ENCODE data around the gene INAFM2.

Gene INAFM2

DNA sequence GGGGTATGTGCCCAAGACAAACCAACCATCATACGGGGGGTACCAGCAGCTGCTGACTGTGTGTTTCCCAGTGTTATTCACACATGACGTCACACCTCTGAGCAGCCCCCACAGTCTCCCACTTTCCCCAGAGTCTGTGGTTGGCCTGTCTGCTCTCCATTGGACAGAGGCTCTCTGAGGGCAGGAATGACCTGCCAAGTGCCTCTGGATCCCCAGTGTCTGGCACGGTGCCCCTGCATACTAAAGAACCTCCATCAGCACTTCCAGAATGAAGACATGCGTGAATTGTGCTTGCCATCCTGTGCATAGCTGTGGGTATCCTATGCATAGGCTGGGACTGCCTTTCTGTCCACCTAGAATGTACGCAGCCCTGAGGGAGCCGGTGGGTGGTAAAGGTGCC is 20.7 kb downstream of the INAFM2 start:
- no peak for DNase-seq (ENCODE audit: low read depth in 2 of 2)

DNA sequence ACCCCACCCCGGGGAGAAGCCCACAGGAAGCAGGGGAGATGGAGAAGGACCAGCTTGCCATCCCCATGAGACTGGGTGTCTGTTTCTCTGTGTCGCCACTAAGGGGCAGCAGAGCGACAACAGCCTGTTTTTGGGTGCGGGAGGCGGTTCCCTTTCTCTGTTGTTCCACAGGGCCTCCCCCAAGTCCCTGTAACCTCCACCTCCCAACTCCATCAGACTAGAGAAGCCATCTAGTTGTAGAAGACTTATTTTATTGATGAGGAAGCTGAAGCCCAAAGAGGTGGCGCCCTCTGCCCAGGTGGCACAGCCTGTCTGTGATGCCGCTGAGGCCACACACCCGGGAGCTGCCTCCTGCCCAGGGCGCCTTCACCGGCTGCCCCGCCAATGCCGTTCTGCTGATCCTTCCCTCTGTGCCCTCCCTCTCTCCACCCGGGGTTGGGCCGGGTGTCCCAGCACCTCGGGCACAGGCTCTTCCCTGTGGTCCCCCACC is 21.2 kb downstream of the INAFM2 start:
- DNase-seq (ENCODE audit: low read depth in 2 of 2), result peak; percentile 45 to 62

DNA sequence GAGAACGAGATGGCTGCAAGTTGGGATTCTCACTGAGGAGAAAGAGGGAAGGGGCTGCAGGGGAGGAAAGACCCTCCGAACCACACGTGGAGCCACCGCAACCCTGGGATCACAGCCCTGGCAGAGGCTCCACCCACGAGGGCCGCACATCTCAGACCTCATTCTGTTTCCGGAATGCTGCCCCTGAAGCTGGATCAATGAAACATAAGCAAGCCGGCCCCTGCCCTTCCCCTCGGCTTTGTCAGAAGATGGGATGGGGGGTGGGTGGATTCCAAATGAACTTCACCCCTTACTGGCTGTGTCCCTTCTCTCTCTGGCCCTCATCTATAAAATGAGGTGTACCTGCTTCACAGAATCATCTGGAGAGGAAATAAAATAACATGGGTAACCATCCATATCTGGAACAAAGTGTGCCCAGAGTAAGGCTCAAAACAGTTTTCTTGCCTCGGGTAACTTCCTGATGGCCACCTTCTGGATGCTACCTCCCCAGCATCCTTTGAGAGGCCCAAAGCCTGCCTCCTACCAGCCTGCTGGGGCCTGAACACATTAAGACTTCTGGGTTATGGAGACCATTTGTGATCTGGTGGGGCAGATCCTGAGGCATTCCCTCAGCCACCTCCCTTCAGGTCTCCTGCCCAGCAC is 21.9 kb downstream of the INAFM2 start:
- no peak for DNase-seq (ENCODE audit: low read depth in 2 of 2)

DNA sequence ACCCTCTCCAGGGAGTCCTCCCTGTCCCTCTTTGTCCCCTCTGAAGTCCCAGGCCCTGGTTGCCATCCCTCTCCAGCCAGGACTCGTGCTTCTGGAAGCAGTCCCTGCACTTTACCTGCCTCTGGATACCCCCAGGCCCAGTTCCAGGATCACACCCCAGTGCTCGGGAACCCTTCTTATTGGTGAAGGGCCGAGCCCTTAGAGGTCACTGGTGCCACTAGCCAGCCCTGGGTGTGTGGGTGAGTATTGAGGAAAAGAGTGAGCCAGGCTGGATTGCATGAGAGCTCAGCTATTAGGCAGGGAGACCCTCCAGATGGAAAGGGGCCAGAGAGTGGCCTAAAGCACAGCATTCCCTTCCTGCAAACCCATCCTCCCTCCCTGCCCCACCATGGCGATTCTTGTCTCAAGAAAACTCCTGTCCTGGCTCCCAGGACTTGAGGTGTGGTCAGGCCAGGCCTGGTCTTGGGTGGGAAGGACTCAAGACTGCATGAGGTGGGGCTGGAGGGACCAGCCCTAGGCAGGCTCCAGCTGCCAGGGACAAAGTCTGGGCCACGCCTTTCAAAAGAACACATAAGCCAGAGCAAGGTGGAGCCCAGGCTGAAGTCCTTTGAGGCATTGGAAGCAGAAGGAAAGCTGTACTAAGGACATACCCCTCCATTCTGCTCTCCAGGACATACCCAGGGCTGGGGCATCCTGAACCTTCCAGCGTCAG is 22.5 kb downstream of the INAFM2 start:
- no peak for DNase-seq (ENCODE audit: low read depth in 2 of 2)

DNA sequence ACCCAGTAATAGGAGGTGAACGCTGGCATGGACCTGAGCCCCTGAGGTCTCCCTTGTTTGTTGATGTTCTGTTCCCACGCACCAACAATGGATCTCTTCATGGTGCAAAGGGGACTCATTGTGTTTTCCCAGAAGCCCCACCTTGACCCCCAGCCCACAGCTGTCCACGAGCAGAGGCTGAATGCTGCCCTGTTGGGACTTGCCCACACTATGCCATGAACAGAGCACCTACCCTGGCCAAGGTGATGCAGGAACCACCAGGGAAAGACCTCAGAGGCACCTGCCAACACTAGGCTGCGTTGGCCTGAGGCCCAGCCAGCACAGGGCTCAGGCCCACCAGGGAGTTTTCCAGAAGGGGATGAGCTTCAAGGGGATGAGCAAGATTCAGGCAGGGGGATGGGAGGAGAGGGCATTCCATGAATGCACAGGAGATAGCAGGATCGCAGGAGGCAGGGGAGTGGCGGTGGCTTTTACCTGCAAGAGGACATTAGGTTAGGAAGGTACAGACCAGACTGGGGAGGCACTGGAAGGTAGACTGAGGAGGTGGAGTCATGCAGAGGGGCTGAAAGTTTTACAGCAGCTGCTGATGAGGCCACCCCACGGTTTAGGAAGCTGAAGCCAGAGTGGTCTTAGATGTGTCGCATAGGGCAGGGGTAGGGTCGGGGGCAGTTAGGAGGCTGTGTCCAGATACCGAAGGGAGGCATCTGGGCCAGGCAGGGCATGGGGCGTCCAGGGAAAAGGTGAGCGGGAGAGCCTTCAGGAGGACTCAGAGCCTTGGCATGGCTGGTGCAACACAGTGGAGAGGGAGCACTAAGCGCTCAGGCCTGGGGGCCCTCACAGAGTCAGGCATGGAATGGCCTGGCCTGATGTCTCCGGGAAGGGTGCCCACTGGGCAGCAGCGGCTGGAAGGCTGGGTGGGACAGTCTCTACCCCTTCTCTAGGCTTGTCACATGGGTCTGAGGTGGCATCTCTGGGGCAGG is 23.4 kb downstream of the INAFM2 start:
- no peak for DNase-seq (ENCODE audit: low read depth in 2 of 2)

DNA sequence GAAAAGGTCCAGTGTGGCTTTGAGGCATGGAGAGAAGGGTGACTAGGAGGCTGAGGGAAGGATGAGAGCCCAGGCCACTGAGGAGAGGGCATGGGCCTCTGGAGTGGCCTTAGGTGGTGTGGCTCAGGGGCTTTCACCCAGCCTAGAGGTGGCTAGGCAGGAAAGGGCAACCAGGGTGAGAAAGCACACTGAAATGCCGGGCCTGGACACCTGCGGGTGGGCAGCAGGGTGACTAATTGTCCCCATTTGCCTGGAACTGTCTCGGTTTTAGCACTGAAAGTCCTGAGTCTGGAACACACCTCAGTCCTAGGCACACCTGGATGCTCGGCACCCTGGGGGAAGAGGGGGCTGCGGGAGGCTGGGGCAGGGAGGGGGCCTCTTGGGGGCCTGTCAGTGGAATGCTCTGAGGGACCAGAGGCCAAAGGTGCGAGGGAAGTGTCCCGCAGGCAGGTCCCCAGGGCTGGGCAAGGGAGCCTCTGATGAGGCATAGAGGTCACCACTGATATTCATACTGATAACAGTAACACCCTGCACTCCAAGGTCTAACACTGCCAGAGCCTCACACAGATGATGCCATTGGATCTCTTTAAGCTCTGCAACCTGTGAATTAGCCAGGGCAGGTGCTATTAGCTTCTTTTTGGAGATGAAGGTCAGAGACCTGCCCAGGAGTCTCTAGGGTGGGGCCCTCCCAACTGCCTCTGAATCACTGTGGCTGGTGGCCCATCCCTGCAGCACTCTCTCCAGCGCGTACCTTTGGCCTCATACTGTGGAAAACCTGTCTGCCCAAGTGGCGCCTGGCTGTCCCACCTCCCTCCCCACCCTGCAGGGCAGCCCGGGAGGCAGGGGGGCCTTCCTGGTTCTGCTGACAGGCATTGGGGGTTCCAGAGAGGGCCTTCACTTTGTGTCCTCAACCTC is 24.3 kb downstream of the INAFM2 start:
- no peak for DNase-seq (ENCODE audit: low read depth in 2 of 2)

DNA sequence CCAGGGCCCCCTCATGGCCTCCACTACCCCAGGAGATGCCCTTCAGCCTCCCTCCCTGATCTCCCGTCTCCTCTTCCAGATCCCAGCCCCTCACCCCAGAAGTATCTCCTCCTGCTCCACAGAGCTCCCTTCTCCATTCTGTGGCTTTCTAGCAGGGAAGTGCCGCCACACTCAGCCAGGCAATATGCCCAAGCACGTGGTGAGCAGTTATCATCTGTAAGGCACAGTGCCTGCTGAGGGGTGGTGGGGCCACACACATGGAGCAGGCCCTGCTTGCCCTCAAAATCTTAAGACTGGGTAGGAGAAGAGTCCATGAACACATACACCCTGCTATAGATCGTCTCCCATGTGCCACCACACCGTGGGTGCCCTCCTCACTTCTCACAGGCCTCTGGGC is 25.0 kb downstream of the INAFM2 start:
- DNase-seq (ENCODE audit: low read depth in 2 of 2), result no peak

DNA sequence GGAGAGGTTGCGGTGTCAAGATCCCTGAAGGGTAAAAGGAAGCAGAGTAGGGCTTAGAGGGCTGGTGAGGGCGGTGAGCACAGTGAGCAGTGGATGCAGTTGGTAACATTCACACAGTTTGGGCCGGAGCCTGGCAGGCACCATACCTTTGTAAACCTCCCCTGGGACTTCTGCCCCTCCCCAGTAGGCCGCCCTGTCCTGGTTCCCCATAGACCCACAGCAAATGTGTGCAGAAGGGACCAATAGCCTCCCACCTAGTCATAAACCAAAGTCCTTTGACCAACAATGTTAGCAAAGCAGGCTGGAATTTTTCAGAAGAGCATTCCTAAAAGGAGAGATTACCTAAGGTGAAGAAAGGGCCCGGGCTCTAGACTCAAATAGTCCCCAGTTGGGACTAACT is 25.7 kb downstream of the INAFM2 start:
- no peak for DNase-seq (ENCODE audit: low read depth in 2 of 2)

DNA sequence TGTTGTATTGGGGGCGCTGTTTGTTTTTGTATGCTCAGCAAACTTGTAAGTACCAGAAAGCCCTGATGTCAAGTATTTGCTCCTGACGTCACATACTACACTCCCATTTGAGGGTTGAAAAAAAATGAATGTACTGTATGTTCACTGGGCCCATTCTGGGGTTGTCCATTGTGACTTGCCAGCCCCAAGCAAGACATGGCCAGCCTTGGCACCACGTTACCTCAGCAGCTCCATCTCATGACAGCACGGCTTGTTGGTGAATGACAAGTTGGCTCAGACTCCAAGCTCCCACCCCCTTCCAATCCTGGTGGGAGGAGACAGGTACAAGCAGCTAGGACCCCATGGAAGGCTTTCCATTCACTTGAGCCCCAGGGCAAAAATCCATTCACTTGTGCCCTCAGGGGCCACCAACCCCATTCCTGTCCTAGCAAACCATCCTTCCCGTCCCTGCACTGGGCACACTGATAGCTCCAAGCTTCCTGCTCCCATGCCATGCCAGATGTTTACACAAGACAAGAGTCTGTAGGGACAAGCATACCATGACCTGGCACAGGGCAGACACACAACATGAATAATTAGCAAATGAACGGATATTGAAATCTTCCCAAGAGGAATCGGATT is 28.9 kb downstream of the INAFM2 start:
- no peak for DNase-seq (ENCODE audit: low read depth in 2 of 2)

DNA sequence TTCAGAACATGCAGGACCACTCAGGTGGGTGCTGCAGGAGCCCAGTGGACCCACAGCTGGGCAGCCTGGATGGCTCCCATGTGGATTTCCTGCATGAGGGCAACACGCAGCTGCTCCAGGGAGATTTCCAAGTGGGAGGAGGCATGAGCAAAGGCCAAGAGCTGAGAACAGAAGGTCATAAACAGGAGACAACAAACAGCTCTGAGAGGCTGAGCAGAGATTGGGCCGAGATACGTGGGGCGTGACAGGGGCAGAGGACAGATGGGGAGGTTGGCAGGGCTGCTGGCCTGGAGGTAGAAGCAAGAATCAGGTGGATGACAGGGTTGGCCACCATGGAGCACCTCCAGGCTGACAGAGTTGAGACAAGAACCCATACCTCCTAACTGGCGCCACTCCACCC is 30.2 kb downstream of the INAFM2 start:
- DNase-seq (ENCODE audit: low read depth in 2 of 2), result no peak

DNA sequence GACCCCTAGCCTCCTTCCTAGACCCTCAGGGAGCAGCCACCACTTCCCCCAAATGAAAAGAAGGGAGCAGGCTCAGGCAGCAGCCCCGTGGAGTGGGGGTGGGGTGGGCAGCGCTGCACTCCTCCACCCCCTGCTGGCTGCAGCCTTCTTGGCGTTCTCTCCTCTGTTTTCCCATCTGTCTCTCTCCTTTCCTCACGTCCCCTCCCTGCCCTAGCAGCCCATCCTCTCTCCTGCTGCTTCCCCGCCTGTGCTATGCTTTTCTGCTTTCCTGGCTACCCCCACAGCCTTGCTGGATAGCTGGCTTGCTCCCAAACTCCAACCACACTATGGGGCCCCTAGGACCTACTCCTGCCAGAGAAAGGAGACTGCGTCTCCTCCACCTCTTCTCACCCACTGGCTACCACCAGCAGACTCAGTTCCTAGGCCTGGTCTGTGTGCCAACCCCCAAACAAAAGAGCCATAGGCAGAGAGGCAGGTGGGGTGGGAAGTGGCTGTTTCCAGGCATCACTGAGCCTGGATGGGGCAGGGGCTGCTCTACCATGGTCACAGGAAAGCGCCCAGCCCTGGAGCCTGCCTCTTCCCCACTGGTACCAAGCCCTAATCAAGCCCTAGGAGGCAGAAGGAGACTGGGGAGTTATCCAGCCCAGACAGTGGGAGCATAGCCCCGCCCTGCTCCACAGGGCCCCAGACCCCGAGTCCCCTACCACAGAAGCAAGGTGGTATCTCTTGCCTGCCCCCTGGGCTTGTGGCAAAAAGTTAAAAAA is 31.1 kb downstream of the INAFM2 start:
- no peak for DNase-seq (ENCODE audit: low read depth in 2 of 2)

DNA sequence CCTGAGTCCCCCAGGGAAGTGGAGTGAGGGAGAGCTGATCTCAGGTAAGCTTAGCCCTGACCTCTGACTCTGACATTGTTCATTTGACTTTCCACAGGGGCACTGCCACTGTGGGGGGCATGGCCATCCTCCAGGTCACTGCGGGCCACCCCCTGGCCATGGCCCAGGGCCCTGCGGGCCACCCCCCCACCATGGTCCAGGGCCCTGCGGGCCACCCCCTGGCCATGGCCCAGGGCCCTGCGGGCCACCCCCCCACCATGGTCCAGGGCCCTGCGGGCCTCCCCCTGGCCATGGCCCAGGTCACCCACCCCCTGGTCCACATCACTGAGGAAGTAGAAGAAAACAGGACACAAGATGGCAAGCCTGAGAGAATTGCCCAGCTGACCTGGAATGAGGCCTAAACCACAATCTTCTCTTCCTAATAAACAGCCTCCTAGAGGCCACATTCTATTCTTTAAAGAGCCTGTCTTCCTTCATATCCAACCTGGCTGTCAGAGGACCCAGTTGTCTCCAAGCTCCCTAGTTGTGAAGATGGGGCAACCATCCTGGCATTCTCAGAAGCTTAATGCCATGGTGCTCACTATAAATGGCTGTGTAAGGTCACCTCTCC is 32.6 kb downstream of the INAFM2 start:
- DNase-seq (ENCODE audit: low read depth in 2 of 2), result no peak

DNA sequence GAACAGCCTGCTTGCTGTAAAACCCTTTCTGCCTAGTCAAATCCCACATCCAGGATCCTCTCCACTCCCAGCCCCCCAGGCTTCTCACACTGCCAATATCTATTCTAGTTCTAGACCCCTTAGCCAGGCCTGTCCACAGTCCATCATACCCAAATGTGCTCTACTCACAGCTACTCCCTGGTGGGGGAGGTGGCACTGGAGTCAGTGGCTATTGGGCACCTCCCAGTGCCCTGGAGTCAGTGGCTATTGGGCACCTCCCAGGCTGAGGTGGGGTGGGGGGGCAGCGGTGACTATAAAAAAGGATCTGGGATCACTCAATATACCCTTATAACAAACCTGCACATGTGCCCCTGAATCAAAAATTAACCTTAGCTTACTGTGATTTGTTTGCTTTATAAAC is 33.8 kb downstream of the INAFM2 start:
- DNase-seq (ENCODE audit: low read depth in 2 of 2), result no peak

DNA sequence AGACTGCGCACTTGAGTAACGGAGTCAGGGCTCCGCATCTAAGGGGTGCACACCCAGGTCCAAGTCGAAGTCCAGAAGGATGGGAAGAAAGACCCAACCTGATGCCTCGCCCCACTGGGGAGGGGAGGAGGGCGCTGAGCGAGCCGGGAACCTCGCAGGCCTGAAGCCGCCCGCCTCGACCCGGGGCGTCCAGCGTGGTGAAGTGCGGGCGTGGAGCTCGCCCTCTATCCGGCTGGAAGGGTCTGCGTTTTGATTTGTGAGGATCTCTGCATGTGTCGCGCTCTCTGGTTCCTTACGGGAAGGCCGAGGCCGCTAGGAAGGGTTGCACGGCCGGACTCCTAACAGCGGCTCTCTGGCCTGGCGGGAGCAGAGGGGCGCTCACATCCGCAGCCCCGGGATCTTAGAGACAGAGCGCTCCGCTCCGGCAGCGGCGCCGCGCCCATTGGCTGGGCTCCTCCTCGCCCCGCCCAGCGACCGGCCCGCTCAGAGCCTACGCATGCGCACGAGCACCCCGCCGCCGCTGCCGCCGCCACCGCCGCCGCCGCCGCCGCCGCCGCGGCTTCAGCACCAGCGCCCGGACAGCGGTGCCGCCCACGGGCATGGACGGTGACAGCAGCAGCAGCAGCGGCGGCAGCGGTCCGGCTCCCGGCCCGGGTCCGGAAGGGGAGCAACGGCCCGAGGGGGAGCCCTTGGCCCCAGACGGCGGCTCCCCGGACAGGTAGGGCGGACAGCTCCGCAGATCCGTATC is 34.4 kb downstream of the INAFM2 start, which contains the start of gene DISP2:
TSS of gene DISP2 (plus strand) at position 497 of the 748 bp plus-strand sequence. CDS start at position 600, 103 bp downstream.
- DNase-seq (ENCODE audit: low read depth in 2 of 2), result peak; percentile 81 to 82

DNA sequence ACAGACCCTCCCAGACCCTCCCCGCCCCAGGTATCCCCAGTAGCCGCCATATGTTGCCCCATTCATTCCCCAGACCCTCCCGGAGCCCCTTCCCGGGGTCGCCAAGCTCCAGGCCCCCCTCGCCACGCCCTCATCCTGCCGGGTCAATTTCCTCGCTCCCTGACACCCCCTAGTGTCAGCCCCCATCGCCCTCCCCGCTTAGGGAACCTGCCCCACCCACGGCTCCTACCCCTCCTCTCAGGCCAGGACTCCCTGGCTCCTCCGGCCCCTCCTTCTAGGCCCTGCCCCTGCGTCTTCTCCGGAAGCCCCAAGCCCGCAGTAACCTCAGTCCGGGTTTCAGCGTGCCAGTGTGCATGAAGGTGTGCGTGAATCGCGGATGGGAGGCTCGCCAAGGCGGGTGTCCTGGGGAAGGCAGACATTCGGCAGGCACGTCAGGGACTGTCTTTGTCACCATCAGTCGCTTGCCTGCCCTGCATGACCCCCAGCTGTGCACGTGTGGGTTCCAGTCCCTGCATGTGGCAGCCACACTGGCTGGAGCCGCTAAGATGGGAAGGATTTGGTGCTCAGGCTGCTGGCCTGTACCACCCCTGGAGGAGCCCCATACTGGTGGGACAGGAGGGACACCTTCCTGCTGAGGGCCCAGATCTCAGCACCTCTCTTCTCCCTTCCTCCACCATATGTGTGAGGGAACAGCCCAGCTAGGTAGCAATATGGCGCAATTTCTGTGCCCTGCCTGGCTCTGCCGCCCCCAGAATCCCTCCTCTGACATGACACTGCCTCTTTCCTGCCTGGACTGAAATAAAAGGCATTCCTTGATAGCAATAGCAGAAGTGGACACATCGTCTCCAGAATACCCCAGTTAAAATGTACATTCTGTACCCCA is 35.2 kb downstream of the INAFM2 start:
- DNase-seq (ENCODE audit: low read depth in 2 of 2), result no peak

DNA sequence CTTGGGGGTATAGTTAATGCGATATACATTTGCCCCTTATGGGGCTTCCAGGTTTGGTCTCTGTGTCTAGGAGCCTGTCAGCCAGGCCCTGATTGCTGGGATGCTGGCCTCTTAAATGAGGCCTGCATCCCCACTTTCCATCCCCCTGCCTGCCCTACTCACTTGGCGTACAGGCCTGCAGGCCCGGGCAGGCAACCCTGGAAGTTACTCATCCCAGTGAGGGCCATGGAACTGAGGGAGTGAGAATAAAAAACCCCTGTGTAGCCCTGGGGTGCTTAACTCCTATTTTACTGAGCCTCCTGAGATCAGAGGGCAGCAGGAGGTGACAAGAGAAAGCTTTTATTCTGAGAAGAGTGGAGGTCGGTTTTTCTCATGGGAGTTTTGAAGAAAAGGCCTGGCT is 36.5 kb downstream of the INAFM2 start:
- no peak for DNase-seq (ENCODE audit: low read depth in 2 of 2)

DNA sequence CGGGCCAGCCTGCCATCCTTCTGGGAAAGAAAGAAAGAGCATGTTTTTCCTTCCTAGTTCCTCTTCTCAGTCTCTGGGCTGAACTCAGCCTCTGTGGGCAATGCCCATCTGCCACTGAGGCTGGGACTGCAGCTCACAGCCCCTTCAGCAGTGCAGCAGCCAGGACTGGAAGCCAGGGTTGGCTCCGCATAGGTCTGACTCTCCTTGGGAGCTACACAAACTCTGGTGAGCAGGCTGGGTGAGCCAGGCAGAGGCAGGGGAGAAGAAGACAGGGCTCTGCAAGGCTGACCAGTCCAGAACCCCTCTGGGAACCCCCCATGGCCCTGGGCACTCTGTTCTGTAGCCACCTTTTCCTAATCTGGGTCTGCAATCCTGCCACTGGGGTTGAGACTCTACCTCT is 38.1 kb downstream of the INAFM2 start:
- DNase-seq (ENCODE audit: low read depth in 2 of 2), result no peak

DNA sequence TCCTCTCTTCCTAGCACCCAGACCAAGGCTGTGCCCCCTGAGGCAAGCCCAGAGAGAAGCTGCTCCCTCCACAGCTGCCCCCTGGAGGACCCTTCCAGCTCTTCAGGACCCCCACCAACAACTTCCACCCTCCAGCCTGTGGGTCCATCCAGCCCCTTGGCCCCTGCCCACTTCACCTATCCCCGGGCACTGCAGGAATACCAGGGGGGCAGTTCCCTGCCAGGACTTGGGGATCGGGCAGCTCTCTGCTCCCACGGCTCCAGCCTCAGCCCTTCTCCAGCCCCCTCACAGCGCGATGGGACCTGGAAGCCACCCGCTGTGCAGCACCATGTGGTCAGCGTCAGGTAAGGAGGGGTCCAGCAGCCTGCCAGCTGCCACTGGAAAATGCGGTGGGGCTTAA is 40.1 kb downstream of the INAFM2 start:
- no peak for DNase-seq (ENCODE audit: low read depth in 2 of 2)
